ENCODE data around the gene SLC38A1. TPM values are rescaled to one million over a fixed set of nuclear protein-coding genes. Genes with fewer than 3 reads are reported as not detected.
A peak's percentile ranks its signal among the peaks of the same experiment; 100 is the strongest.
"Not testable (repeated sequence)": the region's sequence is repeated elsewhere in the genome, so short reads cannot be mapped to it uniquely, and the experiment has no call there.

Gene SLC38A1
- total RNA-seq, 2 experiments from 2014 or later: 194 to 207 TPM

DNA sequence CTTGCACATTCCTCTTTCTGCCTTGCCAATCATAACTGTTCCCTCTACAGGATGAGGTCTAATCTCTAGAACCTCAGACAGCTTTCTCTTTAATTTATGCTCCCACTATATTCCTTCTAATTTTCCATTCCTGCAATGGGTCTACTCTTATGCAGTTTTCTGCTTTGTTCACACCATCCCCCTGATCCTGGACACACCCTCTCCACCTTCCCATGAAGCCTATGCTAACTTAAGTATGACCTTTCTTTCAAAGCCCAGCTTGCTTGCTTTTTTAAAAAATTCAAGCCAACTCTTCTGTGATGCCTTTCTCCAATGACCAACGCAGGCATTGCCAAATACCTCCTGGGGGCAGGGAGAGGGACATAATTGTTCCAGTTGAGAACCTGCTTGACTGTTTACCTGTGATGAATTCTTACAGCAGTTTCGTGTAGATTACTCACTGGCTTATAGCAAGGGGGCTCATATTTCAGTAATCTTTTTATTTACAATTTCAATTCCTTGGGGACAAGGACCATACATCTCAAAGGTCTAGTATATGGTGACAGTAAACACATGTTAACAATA, 7.8 kb downstream of the SLC38A1 start:
- Mint-ChIP-seq H3K9me3 (no peaks in the 10 kb centered on the region), H3K27me3 (no peaks in the 10 kb centered on the region), H3K36me3 (peaks cover 26% of the 10 kb centered on the region), H3K27ac (no peak overlapping the region), H3K4me1 (peaks cover 29% of the 10 kb centered on the region), H3K4me3 (no peak overlapping the region)
- DNase-seq (no peak), ATAC-seq (ENCODE audit: low read depth) (no peak)
- POLR2A ChIA-PET: interaction anchor here (1.5 kb wide), 1 partner anchor 9 kb away, joined by 3 read pairs; no protein-coding TSS in a partner anchor

DNA sequence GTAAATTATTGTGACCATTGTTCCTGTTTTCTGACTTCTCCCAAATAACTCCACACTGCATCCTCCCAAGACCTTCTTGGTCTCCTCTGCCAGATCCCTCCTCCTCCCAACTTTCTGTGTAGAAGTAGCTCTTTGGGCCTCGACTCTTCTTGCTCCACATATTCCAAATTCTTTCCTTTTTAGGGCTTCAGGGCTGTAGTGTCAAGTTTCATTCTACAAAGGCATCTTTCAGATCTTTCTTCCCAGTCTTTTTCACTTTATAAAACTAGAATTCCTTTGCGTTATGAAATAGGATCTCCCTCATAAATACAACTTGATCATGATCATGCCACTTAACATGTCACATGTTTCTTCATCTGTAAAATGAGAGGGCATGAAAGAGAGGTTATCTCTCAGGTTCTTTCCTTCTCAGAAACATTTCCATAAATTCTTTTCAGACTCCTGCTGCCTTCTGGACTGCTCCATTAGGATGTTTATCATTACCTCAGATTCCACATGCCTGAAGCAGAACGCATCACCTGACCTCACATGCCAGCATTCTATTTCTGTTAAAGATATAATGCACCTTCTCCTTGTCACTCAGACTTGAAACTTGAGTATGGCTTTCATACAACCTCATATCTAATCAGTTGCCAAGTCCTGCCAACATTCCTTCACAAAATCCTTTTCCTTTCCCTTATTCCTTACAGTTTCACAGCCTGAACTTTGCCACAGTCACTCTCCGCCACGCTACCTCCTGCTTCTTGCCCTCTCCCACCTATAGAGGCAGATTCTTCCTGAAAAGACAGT, 8.5 kb downstream of the SLC38A1 start:
- no peak for DNase-seq
- H3K4me1 Mint-ChIP-seq: peaks cover 33% of the 10 kb centered on the region
- POLR2A ChIA-PET: interaction anchor here (1.1 kb wide), 1 partner anchor 46 kb away, joined by 3 read pairs; no protein-coding TSS in a partner anchor

DNA sequence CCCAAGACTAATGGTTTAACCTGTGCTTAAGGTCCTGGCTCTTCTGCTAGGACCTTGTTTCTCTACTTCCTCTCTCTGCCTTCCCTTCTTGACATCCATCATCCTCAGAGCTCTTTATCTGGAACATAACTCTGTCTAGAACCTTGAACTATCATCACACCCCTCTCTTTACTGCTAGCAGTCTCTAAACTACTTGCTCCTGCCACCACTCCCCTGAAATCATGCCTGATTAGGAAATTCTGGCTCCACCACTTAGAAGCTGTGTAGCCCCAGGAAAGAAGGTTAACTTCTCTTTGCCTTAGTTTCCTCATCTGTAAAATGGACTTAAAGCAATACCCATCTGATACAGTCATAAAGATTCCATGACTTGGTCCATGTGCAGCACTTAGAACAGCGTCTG, 9.1 kb downstream of the SLC38A1 start:
- H3K4me3 Mint-ChIP-seq: no peak overlapping the region
- H3K27me3 Mint-ChIP-seq: no peaks in the 10 kb centered on the region
- no peak for DNase-seq
- POLR2A ChIA-PET: interaction anchor here (1.1 to 1.7 kb wide), 2 partner anchors 40 to 45 kb away, joined by 3 read pairs; no protein-coding TSS in a partner anchor
- no peak for ATAC-seq (ENCODE audit: low read depth)
- H3K4me1 Mint-ChIP-seq: peaks cover 34% of the 10 kb centered on the region
- no peak overlapping the region for H3K27ac Mint-ChIP-seq
- no peaks in the 10 kb centered on the region for H3K9me3 Mint-ChIP-seq
- peaks cover 36% of the 10 kb centered on the region for H3K36me3 Mint-ChIP-seq

More for the DNA sequence above, 8.5 kb downstream of the SLC38A1 start:
- no peak for ATAC-seq (ENCODE audit: low read depth)
- Mint-ChIP-seq H3K27ac (no peak overlapping the region), H3K9me3 (no peaks in the 10 kb centered on the region), H3K36me3 (peaks cover 31% of the 10 kb centered on the region), H3K4me3 (no peak overlapping the region), H3K27me3 (no peaks in the 10 kb centered on the region)

DNA sequence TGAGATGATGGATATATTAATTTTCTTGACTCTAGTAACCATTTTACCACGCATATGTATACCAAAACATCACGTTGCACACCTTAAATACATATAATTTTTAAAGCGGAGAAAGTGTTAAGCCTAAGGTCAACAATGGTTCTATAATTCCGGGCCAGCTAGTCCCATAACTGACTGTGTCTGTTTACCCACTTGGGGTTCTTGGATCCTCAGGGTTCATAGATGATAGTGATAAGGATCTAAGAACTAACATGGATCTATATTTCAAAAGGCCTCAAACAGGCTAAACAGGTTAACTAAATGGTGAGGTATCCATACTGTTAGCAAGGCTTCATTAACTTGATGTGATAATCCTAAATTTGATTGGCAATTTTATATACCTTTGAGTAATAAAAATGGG, 9.8 kb downstream of the SLC38A1 start:
- Mint-ChIP-seq H3K9me3 (no peaks in the 10 kb centered on the region), H3K4me1 (peaks cover 35% of the 10 kb centered on the region), H3K36me3 (peaks cover 42% of the 10 kb centered on the region), H3K4me3 (no peak overlapping the region), H3K27ac (no peak overlapping the region), H3K27me3 (no peaks in the 10 kb centered on the region)
- DNase-seq: no peak
- POLR2A ChIA-PET: interaction anchor here (1.1 to 1.7 kb wide), 2 partner anchors 39 to 45 kb away, joined by 3 read pairs; no protein-coding TSS in a partner anchor
- no peak for ATAC-seq (ENCODE audit: low read depth)

DNA sequence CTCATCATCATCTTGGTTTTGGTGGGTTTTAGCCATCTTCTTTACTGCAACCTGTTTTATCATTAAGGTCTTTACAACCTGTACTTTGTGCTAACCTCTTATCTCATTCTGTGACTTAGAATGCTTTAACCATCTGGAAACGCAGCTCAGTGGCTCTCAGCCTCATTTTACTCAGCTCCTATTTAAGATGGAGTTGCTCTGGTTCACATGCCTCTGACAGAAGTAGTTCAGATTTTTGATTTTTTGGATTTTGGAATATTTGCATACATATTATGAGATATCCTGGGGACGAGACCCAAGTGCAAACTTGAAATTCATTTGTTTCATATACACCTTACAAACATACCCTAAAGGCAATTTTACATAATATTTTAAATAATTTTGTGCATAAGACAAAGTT, 10.7 kb downstream of the SLC38A1 start:
- POLR2A ChIA-PET: interaction anchor here (1.3 to 1.7 kb wide), 2 partner anchors 38 to 43 kb away, joined by 3 read pairs; no protein-coding TSS in a partner anchor
- H3K36me3 Mint-ChIP-seq: peaks cover 50% of the 10 kb centered on the region

DNA sequence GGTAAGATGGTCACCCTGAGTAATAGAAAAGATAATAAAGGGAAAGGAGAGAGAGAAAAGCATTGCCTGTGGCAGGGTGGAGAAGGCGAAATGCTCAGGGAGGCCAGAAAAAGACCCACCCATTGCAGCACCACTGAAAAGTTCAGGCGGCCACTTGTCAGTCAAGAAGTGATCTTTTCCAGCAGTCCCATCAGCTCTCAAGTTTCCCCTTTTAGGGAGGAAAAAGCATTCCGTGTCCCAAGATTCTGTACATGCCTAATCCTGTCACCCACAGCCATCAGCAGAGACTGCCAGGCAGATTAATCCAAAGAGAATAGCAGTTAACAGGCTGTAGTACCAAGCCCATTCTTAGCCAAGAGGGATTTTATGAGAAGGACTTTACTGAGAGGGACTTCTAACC, 11.9 kb downstream of the SLC38A1 start:
- H3K36me3 Mint-ChIP-seq: peaks cover 57% of the 10 kb centered on the region
- no peak for DNase-seq
- H3K27me3 Mint-ChIP-seq: no peaks in the 10 kb centered on the region
- peaks cover 28% of the 10 kb centered on the region for H3K4me1 Mint-ChIP-seq
- H3K9me3 Mint-ChIP-seq: peaks cover 2% of the 10 kb centered on the region
- H3K27ac Mint-ChIP-seq: peak overlapping the region; percentile 30
- no peak for ATAC-seq (ENCODE audit: low read depth)
- H3K4me3 Mint-ChIP-seq: no peak overlapping the region
- POLR2A ChIA-PET: no interaction called here

More for the DNA sequence above, 10.7 kb downstream of the SLC38A1 start:
- no peak for ATAC-seq (ENCODE audit: low read depth)
- Mint-ChIP-seq H3K4me3 (no peak overlapping the region), H3K4me1 (peaks cover 30% of the 10 kb centered on the region), H3K27me3 (no peaks in the 10 kb centered on the region), H3K9me3 (no peaks in the 10 kb centered on the region), H3K27ac (no peak overlapping the region)
- DNase-seq: no peak

DNA sequence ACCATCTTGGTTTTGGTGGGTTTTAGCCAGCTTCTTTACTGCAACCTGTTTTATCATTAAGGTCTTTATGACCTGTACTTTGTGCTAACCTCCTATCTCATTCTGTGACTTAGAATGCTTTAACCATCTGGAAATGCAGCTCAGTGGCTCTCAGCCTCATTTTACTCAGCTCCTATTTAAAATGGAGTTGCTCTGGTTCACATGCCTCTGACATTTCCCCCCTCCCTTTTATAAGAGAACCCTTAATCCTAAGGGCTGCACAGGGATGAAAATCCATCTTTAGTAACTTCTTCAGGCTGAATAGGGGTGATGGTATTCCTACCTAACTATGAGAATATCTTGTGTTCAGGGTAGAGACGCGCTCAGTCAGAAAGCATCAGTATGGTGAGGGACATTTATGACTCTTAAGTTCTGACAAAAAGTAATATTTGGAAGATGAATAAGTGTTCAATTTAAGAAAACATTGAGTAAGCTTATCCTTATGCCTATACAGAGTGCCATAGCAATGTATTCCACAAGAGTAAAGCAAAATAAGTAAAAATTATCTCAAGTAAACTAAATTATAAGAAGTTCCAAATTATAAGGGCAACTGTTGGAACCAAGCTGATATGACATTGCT, 15.2 kb downstream of the SLC38A1 start:
- Mint-ChIP-seq H3K4me1 (peaks cover 39% of the 10 kb centered on the region), H3K4me3 (no peak overlapping the region), H3K27ac (no peak overlapping the region), H3K27me3 (no peaks in the 10 kb centered on the region), H3K36me3 (peaks cover 88% of the 10 kb centered on the region), H3K9me3 (peaks cover 12% of the 10 kb centered on the region)
- no peak for ATAC-seq (ENCODE audit: low read depth)
- POLR2A ChIA-PET: no interaction called here
- no peak for DNase-seq

DNA sequence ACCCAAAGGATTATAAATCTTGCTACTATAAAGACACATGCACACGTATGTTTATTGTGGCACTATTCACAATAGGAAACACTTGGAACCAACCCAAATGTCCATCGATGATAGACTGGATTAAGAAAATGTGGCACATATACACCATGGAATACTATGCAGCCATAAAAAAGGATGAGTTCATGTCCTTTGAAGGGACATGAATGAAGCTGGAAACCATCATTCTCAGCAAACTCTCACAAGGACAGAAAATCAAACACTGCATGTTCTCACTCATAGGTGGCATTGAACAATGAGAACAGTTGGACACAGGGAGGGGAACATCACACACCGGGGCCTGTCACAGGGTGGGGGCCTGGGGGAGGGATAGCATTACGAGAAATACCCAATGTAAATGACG, 16.8 kb downstream of the SLC38A1 start:
- peaks cover 19% of the 10 kb centered on the region for H3K9me3 Mint-ChIP-seq
- peaks cover 47% of the 10 kb centered on the region for H3K4me1 Mint-ChIP-seq
- DNase-seq; POLR2A ChIA-PET; H3K4me3 Mint-ChIP-seq; ATAC-seq (ENCODE audit: low read depth); H3K27me3 Mint-ChIP-seq; H3K27ac Mint-ChIP-seq: not testable (repeated sequence)
- peaks cover 93% of the 10 kb centered on the region for H3K36me3 Mint-ChIP-seq

DNA sequence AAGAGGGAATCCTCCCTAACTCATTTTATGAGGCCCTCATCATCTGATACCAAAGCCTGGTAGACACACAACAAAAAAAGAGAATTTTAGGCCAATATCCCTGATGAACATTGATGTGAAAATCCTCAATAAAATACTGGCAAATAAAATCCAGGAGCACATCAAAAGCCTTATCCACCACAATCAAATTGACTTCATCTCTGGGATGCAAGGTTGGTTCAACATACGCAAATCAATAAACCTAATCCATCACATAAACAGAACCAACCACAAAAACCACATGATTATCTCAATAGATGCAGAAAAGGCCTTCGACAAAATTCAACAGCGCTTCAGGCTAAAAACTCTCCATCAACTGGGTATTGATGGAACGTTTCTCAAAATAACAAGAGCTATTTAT, 18.9 kb downstream of the SLC38A1 start:
- peaks cover 95% of the 10 kb centered on the region for H3K36me3 Mint-ChIP-seq
- H3K9me3 Mint-ChIP-seq: peaks cover 19% of the 10 kb centered on the region
- POLR2A ChIA-PET; ATAC-seq (ENCODE audit: low read depth); H3K27me3 Mint-ChIP-seq; DNase-seq; H3K4me3 Mint-ChIP-seq; H3K27ac Mint-ChIP-seq: not testable (repeated sequence)
- H3K4me1 Mint-ChIP-seq: peaks cover 45% of the 10 kb centered on the region

DNA sequence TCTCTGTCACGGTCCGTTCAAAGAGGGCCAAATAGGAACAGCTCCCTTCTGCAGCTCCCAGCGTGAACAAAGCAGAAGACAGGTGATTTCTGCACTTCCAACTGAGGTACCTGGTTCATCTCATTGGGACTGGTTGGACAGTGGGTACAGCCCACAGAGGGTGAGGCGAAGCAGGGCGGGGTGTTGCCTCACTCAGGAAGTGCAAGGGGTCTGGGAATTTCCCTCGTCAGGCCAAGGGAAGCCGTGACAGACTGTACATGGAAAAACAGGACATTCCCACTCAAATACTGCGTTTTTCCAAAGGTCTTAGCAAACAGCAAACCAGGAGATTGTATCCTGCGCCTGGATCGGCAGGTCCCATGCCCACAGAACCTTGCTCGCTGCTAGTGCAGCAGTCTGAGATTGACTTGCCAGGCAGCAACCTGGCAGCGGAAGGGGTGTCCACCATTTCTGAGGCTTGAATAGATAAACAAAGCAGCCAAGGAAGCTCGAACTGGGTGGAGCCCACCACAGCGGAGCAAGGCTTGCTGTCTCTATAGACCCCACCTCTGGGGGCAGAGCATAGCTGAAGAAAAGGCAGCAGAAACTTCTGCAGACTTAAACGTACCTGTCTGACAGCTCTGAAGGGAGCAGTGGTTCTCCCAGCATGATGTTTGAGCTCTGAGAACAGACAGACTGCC, 22.7 kb downstream of the SLC38A1 start:
- Mint-ChIP-seq H3K27ac (peak overlapping the region; percentile 59), H3K4me1 (peaks cover 54% of the 10 kb centered on the region), H3K36me3 (peaks cover 87% of the 10 kb centered on the region), H3K4me3 (no peak overlapping the region), H3K27me3 (no peaks in the 10 kb centered on the region), H3K9me3 (peaks cover 20% of the 10 kb centered on the region)
- POLR2A ChIA-PET: interaction anchor here (1.3 kb wide), 1 partner anchor 22 kb away, joined by 3 read pairs; no protein-coding TSS in a partner anchor
- DNase-seq: no peak
- peak; percentile 14 for ATAC-seq (ENCODE audit: low read depth)

DNA sequence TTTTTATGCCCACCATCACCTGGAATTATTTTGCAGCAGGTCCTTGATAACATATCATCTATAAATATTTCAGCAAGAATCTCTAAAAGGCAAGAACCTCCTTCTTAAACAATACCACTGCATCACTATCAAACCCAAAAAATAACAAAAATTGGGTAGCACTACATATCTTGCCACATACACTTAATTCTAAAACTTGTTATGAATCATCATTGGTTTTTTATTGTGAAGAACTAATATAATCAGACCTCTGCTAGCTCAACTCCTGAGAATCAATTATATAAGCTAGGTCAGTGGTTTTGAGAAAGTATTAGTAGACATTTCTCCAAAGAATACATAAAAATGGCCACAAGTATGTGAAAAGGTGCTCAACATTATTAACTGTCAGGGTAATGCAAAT, 23.8 kb downstream of the SLC38A1 start:
- H3K27me3 Mint-ChIP-seq: no peaks in the 10 kb centered on the region
- H3K4me3 Mint-ChIP-seq: no peak overlapping the region
- DNase-seq: no peak
- H3K27ac Mint-ChIP-seq: no peak overlapping the region
- ATAC-seq (ENCODE audit: low read depth): no peak
- POLR2A ChIA-PET: interaction anchor here (0.6 to 1.3 kb wide), 2 partner anchors 18 to 23 kb away, joined by 3 read pairs; no protein-coding TSS in a partner anchor
- peaks cover 87% of the 10 kb centered on the region for H3K36me3 Mint-ChIP-seq
- peaks cover 18% of the 10 kb centered on the region for H3K9me3 Mint-ChIP-seq
- peaks cover 52% of the 10 kb centered on the region for H3K4me1 Mint-ChIP-seq

DNA sequence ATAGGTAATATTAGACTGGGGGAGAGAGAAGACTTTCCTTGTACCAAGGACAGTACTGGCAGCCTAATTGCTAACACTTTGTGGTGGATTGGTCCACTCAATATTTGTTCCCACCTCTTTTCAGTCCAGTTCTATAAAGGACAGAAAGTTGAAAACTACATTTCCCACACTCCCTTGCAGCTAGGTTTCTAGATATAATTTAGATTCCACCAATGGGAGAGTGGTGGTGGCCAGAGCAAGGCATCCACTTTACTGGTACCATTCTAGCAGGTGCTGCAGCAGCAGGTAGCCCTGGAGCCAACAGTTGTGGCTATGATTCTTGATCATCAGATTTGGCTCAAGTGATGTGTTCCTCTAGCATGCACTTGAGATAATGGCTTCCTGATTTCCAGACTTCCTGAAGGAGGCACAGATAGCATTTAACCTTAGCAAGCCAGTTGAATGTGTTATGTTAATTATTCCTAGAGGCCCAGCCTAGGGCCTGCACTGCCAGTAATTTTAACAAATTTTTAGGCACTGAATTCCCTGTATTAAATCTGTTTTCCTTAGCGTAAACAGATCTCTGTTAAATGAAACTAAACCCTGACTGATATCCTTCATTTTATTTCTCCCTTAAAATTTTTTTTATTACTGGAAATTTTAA, 24.4 kb downstream of the SLC38A1 start:
- Mint-ChIP-seq H3K27ac (peak overlapping the region; percentile 14), H3K9me3 (peaks cover 14% of the 10 kb centered on the region), H3K36me3 (peaks cover 85% of the 10 kb centered on the region), H3K27me3 (no peaks in the 10 kb centered on the region), H3K4me1 (peaks cover 50% of the 10 kb centered on the region), H3K4me3 (no peak overlapping the region)
- DNase-seq (no peak), ATAC-seq (ENCODE audit: low read depth) (no peak)
- POLR2A ChIA-PET: no interaction called here
